NB4 (cell line): Measurements from ENCODE around the gene SPSB3.

Experiments used
- MYC ChIP-seq: IDR thresholded peaks from 2 replicates; pipeline ENCODE4 v1.6.1; 2011; ENCODE audit warnings: low read depth, low read length
- POLR2A ChIP-seq: IDR thresholded peaks from 2 replicates; pipeline ENCODE4 v1.6.1; 2011; ENCODE audit warnings: mild to moderate bottlenecking; ENCODE audit not compliant: insufficient read length; ENCODE audit errors: extremely low read depth
- TF ChIP-seq, protein P1 (sequence below): IDR thresholded peaks from one replicate; pipeline ENCODE4 v1.5.1; 2012; ENCODE audit warnings: low read depth, low read length

- TF ChIP-seq, protein P1, sequence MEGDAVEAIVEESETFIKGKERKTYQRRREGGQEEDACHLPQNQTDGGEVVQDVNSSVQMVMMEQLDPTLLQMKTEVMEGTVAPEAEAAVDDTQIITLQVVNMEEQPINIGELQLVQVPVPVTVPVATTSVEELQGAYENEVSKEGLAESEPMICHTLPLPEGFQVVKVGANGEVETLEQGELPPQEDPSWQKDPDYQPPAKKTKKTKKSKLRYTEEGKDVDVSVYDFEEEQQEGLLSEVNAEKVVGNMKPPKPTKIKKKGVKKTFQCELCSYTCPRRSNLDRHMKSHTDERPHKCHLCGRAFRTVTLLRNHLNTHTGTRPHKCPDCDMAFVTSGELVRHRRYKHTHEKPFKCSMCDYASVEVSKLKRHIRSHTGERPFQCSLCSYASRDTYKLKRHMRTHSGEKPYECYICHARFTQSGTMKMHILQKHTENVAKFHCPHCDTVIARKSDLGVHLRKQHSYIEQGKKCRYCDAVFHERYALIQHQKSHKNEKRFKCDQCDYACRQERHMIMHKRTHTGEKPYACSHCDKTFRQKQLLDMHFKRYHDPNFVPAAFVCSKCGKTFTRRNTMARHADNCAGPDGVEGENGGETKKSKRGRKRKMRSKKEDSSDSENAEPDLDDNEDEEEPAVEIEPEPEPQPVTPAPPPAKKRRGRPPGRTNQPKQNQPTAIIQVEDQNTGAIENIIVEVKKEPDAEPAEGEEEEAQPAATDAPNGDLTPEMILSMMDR = no peak
- no peak for TF ChIP-seq MYC
- TF ChIP-seq POLR2A = no peak
Observed at GRCh38 chr16:1757714-1758461, 24.5 kb downstream of the SPSB3 start.
